Endothelial cell of umbilical vein (primary cell): ENCODE measurements around the gene ENOPH1. TPM values are rescaled to one million over a fixed set of nuclear protein-coding genes. Genes with fewer than 3 reads are reported as not detected.

Experiments
- BruUV-seq: library from RNA; stranded (reverse); fragments of 400-500 nt; replicated peaks from 2 replicates; lab custom pipeline; 2021; lab: Mats Ljungman, UMichigan
- CTCF ChIA-PET: fragments of 300-600, 350-600 bp; sonication (Branson Sonifier 250); formaldehyde crosslinking; loops from one replicate; lab custom pipeline; 2021; ENCODE audit warnings: antibody characterized with exemption, inconsistent platforms; lab: Charles Lee
- POLR2A ChIA-PET: fragments of 300-600, 350-600 bp; sonication (Branson Sonifier 250); formaldehyde crosslinking; loops from one replicate; lab custom pipeline; 2021; ENCODE audit warnings: antibody characterized with exemption, inconsistent platforms; lab: Charles Lee
- DNase-seq: peaks from one replicate; pipeline ENCODE4 v3.0.0-alpha.2; 2011; ENCODE audit warnings: low read depth, low spot score
- FAIRE-seq: peaks from 2 replicates; lab custom pipeline; 2011; peaks lifted over from hg19 to GRCh38; lab: Jason Lieb, UNC
- H2AFZ ChIP-seq: 2 replicates; pipeline ENCODE4 v1.6.0; 2012; ENCODE audit warnings: low read depth, low read length, control low read depth, inconsistent platforms
- H3K27ac ChIP-seq: 2 replicates; pipeline ENCODE4 v1.5.1; 2011; ENCODE audit warnings: low read depth, mild to moderate bottlenecking, control low read depth, low read length, moderate library complexity; ENCODE audit not compliant: insufficient read depth
- H3K27me3 ChIP-seq, 2 experiments: 2 replicates each; pipeline versions ENCODE4 v1.6.0 to v1.6.1; 2011; ENCODE audit warnings: low read length in 2 of 2, mixed read lengths in 1 of 2; ENCODE audit not compliant: control insufficient read depth in 2 of 2, insufficient read depth in 2 of 2
- H3K36me3 ChIP-seq, 2 experiments: 2 replicates in 1 of 2; 3 replicates in 1 of 2; pipeline ENCODE4 v1.5.1; 2011; ENCODE audit warnings: low read length in 2 of 2, mild to moderate bottlenecking in 1 of 2, moderate library complexity in 1 of 2; ENCODE audit not compliant: control insufficient read depth in 2 of 2, insufficient read depth in 2 of 2; ENCODE audit errors: extremely low read depth in 1 of 2
- H3K4me1 ChIP-seq: 3 replicates; pipeline ENCODE4 v1.5.1; 2011; ENCODE audit warnings: mild to moderate bottlenecking, low read length; ENCODE audit not compliant: control insufficient read depth, insufficient read depth; ENCODE audit errors: extremely low read depth
- H3K4me2 ChIP-seq: 2 replicates; pipeline ENCODE4 v1.6.1; 2011; ENCODE audit warnings: low read length, control low read depth, mixed read lengths; ENCODE audit not compliant: insufficient read depth
- H3K4me3 ChIP-seq, 3 experiments: fragments of 200-600 bp in 1 of 3; sonication (generic), shearing (Covaris generic) in 1 of 3; replicated peaks in 1 of 3; 2 replicates each; pipeline ENCODE4 v1.5.1; 2011 to 2016; ENCODE audit warnings: control low read depth in 3 of 3, low read length in 3 of 3, mild to moderate bottlenecking in 2 of 3, inconsistent platforms in 1 of 3, low read depth in 1 of 3, moderate library complexity in 1 of 3; ENCODE audit not compliant: insufficient read depth in 1 of 3
- H3K79me2 ChIP-seq: 2 replicates; pipeline ENCODE4 v1.6.0; 2012; ENCODE audit warnings: low read length, inconsistent platforms; ENCODE audit not compliant: control insufficient read depth, insufficient read depth
- H3K9ac ChIP-seq: replicated peaks from 2 replicates; pipeline ENCODE3; 2011; ENCODE audit warnings: low read length, control low read depth; ENCODE audit not compliant: insufficient read depth; ENCODE audit errors: extremely low read depth
- H3K9me1 ChIP-seq: replicated peaks from 3 replicates; pipeline ENCODE4 v1.6.0; 2011; ENCODE audit warnings: mild to moderate bottlenecking, low read length; ENCODE audit not compliant: control insufficient read depth, insufficient read depth; ENCODE audit errors: extremely low read depth
- H3K9me3 ChIP-seq: replicated peaks from 2 replicates; pipeline ENCODE4 v1.5.1; 2012; ENCODE audit warnings: low read length, inconsistent platforms; ENCODE audit not compliant: control insufficient read depth, insufficient read depth
- H4K20me1 ChIP-seq: replicated peaks from 2 replicates; pipeline ENCODE3; 2011; ENCODE audit warnings: mild to moderate bottlenecking, low read length; ENCODE audit not compliant: control insufficient read depth, insufficient read depth; ENCODE audit errors: extremely low read depth
- CTCF ChIP-seq, 2 donors: IDR thresholded peaks; 1 replicate in 1 of 2; 2 replicates in 1 of 2; pipeline ENCODE4 v1.5.1; 2011; ENCODE audit warnings: low read length in 2 of 2, mild to moderate bottlenecking in 2 of 2, moderate library complexity in 2 of 2, control low read depth in 1 of 2, inconsistent platforms in 1 of 2, low read depth in 1 of 2; ENCODE audit not compliant: insufficient read depth in 1 of 2; ENCODE audit errors: extremely low read depth in 1 of 2
- FOS ChIP-seq: IDR thresholded peaks from 2 replicates; pipeline ENCODE4 v1.6.1; 2011; ENCODE audit warnings: mild to moderate bottlenecking, low read length, moderate library complexity, borderline replicate concordance; ENCODE audit not compliant: insufficient read depth
- JUN ChIP-seq: IDR thresholded peaks from 2 replicates; pipeline ENCODE4 v1.6.1; 2011; ENCODE audit warnings: borderline replicate concordance, low read depth; ENCODE audit not compliant: insufficient read length, insufficient read depth
- MYC ChIP-seq: IDR thresholded peaks from one replicate; pipeline ENCODE4 v1.6.1; 2011; ENCODE audit warnings: mild to moderate bottlenecking, low read depth, low read length
- POLR2AphosphoS5 ChIP-seq: IDR thresholded peaks from 2 replicates; pipeline ENCODE4 v1.6.1; 2012; ENCODE audit warnings: low read depth, mild to moderate bottlenecking, control low read depth, low read length, moderate library complexity; ENCODE audit not compliant: insufficient read depth
- dilution Hi-C: fragments of 300-500 bp; cut with MboI; formaldehyde crosslinking; loops from one replicate; pipeline ENCODE4 v1.15.0; 2019; ENCODE audit warnings: low sequenced_read_pairs; ENCODE audit not compliant: extremely low pct_ligation_motif_present
- intact Hi-C: fragments of 100-400 bp; cut with micrococcal nuclease; formaldehyde crosslinking; loops from one replicate; pipeline ENCODE4 v1.10.0; 2022
- polyA plus RNA-seq, 4 experiments: library from polyadenylated mRNA; depleted of rRNA in 3 of 4; stranded (reverse) in 3 of 4; unstranded in 1 of 4; fragments of >200 nt; gene quantifications; 2 replicates each; pipeline versions ENCODE4 v1.2.1 to v1.2.3, GENCODE V29; 2011 to 2012; ENCODE audit warnings: missing spikeins in 1 of 4
- total RNA-seq: library from RNA; stranded (reverse); gene quantifications from 2 replicates; pipeline ENCODE4 v1.2.3, GENCODE V29; 2021
- TF ChIP-seq, protein P1 (sequence below): IDR thresholded peaks from 2 replicates; pipeline ENCODE4 v1.6.1; 2011; ENCODE audit not compliant: insufficient read depth, insufficient read length

The ENOPH1 gene
- total and polyA plus RNA-seq, 2 donors (not counting 3 experiments of a cell fraction or from before 2014, with no cell fraction given): 11.1 to 35.0 TPM

GRCh38 chr4:82401600-82401999 is 28.8 kb upstream of the ENOPH1 start:
- H3K9me1 ChIP-seq: no peaks in the 10 kb centered on the region
- no peaks in the 10 kb centered on the region for H3K36me3 ChIP-seq
- H3K4me2 ChIP-seq: no peak overlapping the region
- BruUV-seq: no TSS peak
- DNase-seq (no peak), FAIRE-seq (no peak)
- intact Hi-C loops (no loop called here), dilution Hi-C loops (no loop called here)
- CTCF ChIA-PET: no interaction called here
- no peak overlapping the region for H3K9ac ChIP-seq
- no peaks in the 10 kb centered on the region for H3K9me3 ChIP-seq
- peaks cover 3 to 5% of the 10 kb centered on the region in 2 experiments for H3K27me3 ChIP-seq
- POLR2A ChIA-PET: no interaction called here
- no peaks in the 10 kb centered on the region for H4K20me1 ChIP-seq
- H3K4me1 ChIP-seq: no peaks in the 10 kb centered on the region
- H3K27ac ChIP-seq: no peak overlapping the region
- TF ChIP-seq, protein P1, sequence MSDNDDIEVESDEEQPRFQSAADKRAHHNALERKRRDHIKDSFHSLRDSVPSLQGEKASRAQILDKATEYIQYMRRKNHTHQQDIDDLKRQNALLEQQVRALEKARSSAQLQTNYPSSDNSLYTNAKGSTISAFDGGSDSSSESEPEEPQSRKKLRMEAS: no peak
- TF ChIP-seq FOS: no peak
- TF ChIP-seq CTCF (IDR thresholded peaks at IDR 0.05; ENCODE audit: extremely low read depth in 1 of 2, insufficient read depth in 1 of 2, low read depth in 1 of 2, low read length in 2 of 2): no peak
- TF ChIP-seq POLR2AphosphoS5: no peak
- no peak for TF ChIP-seq MYC
- no peak for TF ChIP-seq JUN
- no peaks in the 10 kb centered on the region for H3K79me2 ChIP-seq
- no peak overlapping the region for H3K4me3 ChIP-seq
- H2AFZ ChIP-seq: no peak overlapping the region
